HCT116 (cell line): ENCODE data around the gene ANO3. TPM values are rescaled to one million over a fixed set of nuclear protein-coding genes. Genes with fewer than 3 reads are reported as not detected.

Experiments
- ATAC-seq: fragments of 200-7000 bp; cut with Tn5 transposase; 2 replicates; pipeline ENCODE4 v1.9.1; 2020; ENCODE audit warnings: mild to moderate bottlenecking, moderate library complexity
- BruUV-seq: library from RNA; stranded (reverse); fragments of 400-500 nt; replicated peaks from 2 replicates; lab custom pipeline; 2021; lab: Mats Ljungman, UMichigan
- CTCF ChIA-PET: fragments of 300-600 bp; sonication (Branson Sonifier 250); formaldehyde crosslinking; loops from one replicate; lab custom pipeline; 2021; ENCODE audit warnings: antibody characterized with exemption; lab: Charles Lee
- POLR2A ChIA-PET: fragments of 300-600, 350-600 bp; sonication (Branson Sonifier 250); formaldehyde crosslinking; loops from one replicate; lab custom pipeline; 2021; ENCODE audit warnings: antibody characterized with exemption; lab: Charles Lee
- RAD21 ChIA-PET, 2 experiments: fragments of 300-600 bp; sonication (Branson Sonifier 250); formaldehyde crosslinking; loops; one replicate each; lab custom pipeline; 2023; ENCODE audit warnings: low total read pairs in 2 of 2; ENCODE audit not compliant: uncharacterized antibody in 2 of 2, unreplicated experiment in 2 of 2, low non-redundant PET in 1 of 2; lab: Charles Lee
- DNase-seq: peaks from one replicate; pipeline ENCODE4 v3.0.0-alpha.2; 2010; ENCODE audit warnings: low read depth, low spot score
- H2AFZ ChIP-seq: fragments of 200-600 bp; shearing (Covaris generic), sonication (generic); 2 replicates; pipeline ENCODE4 v1.6.1; 2017; ENCODE audit warnings: low read depth, mixed run types, mixed read lengths, antibody characterized with exemption, low read length; ENCODE audit not compliant: poor library complexity, severe bottlenecking
- H3K27ac ChIP-seq: 2 replicates; pipeline ENCODE4 v1.5.1; 2012; ENCODE audit warnings: low read depth, low read length
- H3K27me3 ChIP-seq: fragments of 200-600 bp; sonication (generic); 2 replicates; pipeline ENCODE4 v1.6.1; 2016; ENCODE audit warnings: mixed run types, low read length, mixed read lengths; ENCODE audit not compliant: insufficient read depth
- H3K36me3 ChIP-seq, 2 experiments: fragments of 200-500 bp in 1 of 2; fragments of 200-600 bp in 1 of 2; sonication (Bioruptor generic) in 1 of 2; sonication (generic) in 1 of 2; 2 replicates each; pipeline versions ENCODE4 v1.5.1 to v1.6.1; 2014 to 2016; ENCODE audit warnings: low read length in 2 of 2, inconsistent platforms in 1 of 2, mixed read lengths in 1 of 2, mixed run types in 1 of 2; ENCODE audit not compliant: insufficient read depth in 2 of 2, control insufficient read depth in 1 of 2
- H3K4me1 ChIP-seq, 2 experiments: fragments of 200-600 bp in 1 of 2; sonication (generic) in 1 of 2; 2 replicates each; pipeline versions ENCODE4 v1.5.1 to v1.6.1; 2012 to 2017; ENCODE audit warnings: low read length in 2 of 2, inconsistent platforms in 1 of 2, mild to moderate bottlenecking in 1 of 2, mixed read lengths in 1 of 2, mixed run types in 1 of 2, moderate library complexity in 1 of 2; ENCODE audit not compliant: insufficient read depth in 2 of 2, control insufficient read depth in 1 of 2
- H3K4me2 ChIP-seq: fragments of 200-600 bp; sonication (generic); 2 replicates; pipeline ENCODE4 v1.6.1; 2017; ENCODE audit warnings: mixed run types, low read length, mixed read lengths
- H3K4me3 ChIP-seq, 2 experiments: fragments of 200-600 bp in 1 of 2; sonication (generic) in 1 of 2; replicated peaks in 1 of 2; 2 replicates each; pipeline ENCODE4 v1.5.1; 2011 to 2016; ENCODE audit warnings: low read length in 2 of 2, control low read depth in 1 of 2, low read depth in 1 of 2, mild to moderate bottlenecking in 1 of 2, mixed read lengths in 1 of 2, mixed run types in 1 of 2
- H3K79me2 ChIP-seq: fragments of 200-600 bp; sonication (generic); 2 replicates; pipeline ENCODE4 v1.6.1; 2017; ENCODE audit warnings: mild to moderate bottlenecking, mixed run types, low read length, moderate library complexity, mixed read lengths; ENCODE audit not compliant: insufficient read depth
- H3K9ac ChIP-seq: fragments of 200-600 bp; sonication (generic); 2 replicates; pipeline ENCODE4 v1.6.1; 2016; ENCODE audit warnings: low read length, mixed read lengths
- H3K9me2 ChIP-seq: fragments of 200-600 bp; sonication (generic), shearing (Covaris generic); 2 replicates; pipeline ENCODE4 v1.6.1; 2017; ENCODE audit warnings: mixed run types, mild to moderate bottlenecking, moderate library complexity; ENCODE audit not compliant: insufficient read depth
- H3K9me3 ChIP-seq, 2 experiments: fragments of 200-500 bp in 1 of 2; fragments of 200-600 bp in 1 of 2; sonication (Bioruptor generic) in 1 of 2; sonication (generic) in 1 of 2; 2 replicates each; pipeline ENCODE4 v1.6.1; 2014 to 2017; ENCODE audit warnings: low read length in 2 of 2, mixed read lengths in 2 of 2, inconsistent platforms in 1 of 2, low read depth in 1 of 2, mild to moderate bottlenecking in 1 of 2, mixed run types in 1 of 2, moderate library complexity in 1 of 2; ENCODE audit not compliant: control insufficient read depth in 1 of 2, insufficient read depth in 1 of 2
- H4K20me1 ChIP-seq: fragments of 200-600 bp; sonication (generic), shearing (Covaris generic); 2 replicates; pipeline ENCODE4 v1.6.1; 2017; ENCODE audit warnings: mixed run types, mild to moderate bottlenecking, moderate library complexity; ENCODE audit not compliant: insufficient read depth
- CBX3 ChIP-seq: IDR thresholded peaks from 2 replicates; pipeline ENCODE4 v1.6.1; 2012; ENCODE audit warnings: low read depth
- ELF1 ChIP-seq: IDR thresholded peaks from 2 replicates; pipeline ENCODE4 v1.6.1; 2012; ENCODE audit warnings: low read depth, borderline replicate concordance
- EZH2 ChIP-seq: fragments of 200-600 bp; sonication (generic); IDR thresholded peaks from 2 replicates; pipeline ENCODE4 v1.6.1; 2017; ENCODE audit warnings: antibody characterized with exemption, mixed run types
- EZH2phosphoT487 ChIP-seq: fragments of 200-600 bp; IDR thresholded peaks from 2 replicates; pipeline ENCODE4 v1.6.1; 2018; ENCODE audit warnings: antibody characterized with exemption, borderline replicate concordance
- FOSL1 ChIP-seq: IDR thresholded peaks from 2 replicates; pipeline ENCODE4 v1.6.1; 2012; ENCODE audit warnings: low read depth
- JUND ChIP-seq: IDR thresholded peaks from 2 replicates; pipeline ENCODE4 v1.6.1; 2012
- POLR2AphosphoS5 ChIP-seq: IDR thresholded peaks from 2 replicates; pipeline ENCODE4 v1.6.1; 2011; ENCODE audit warnings: mild to moderate bottlenecking, low read depth, low read length, moderate library complexity
- SIN3A ChIP-seq: IDR thresholded peaks from 2 replicates; pipeline ENCODE4 v1.6.1; 2012; ENCODE audit warnings: low read depth
- SP1 ChIP-seq: IDR thresholded peaks from 2 replicates; pipeline ENCODE4 v1.6.1; 2012; ENCODE audit warnings: low read depth
- ZFX ChIP-seq: fragments of 450-650 bp; IDR thresholded peaks from 2 replicates; pipeline ENCODE4 v1.6.1; 2017
- intact Hi-C: fragments of 100-400 bp; cut with micrococcal nuclease; formaldehyde crosslinking; loops from 2 replicates; pipeline ENCODE4 v1.10.0; 2022
- total RNA-seq: library from RNA; stranded (reverse); gene quantifications from one replicate; pipeline ENCODE4 v1.2.1, GENCODE V29; 2021; ENCODE audit not compliant: unreplicated experiment
- TF ChIP-seq, protein P1 (sequence below): IDR thresholded peaks from 2 replicates; pipeline ENCODE4 v1.6.1; 2011; ENCODE audit warnings: mild to moderate bottlenecking, low read length, moderate library complexity; ENCODE audit not compliant: insufficient replicate concordance; ENCODE audit errors: extremely low read depth
- TF ChIP-seq, protein P2 (sequence below): IDR thresholded peaks from 2 replicates; pipeline ENCODE4 v1.6.1; 2012; ENCODE audit warnings: low read depth
- TF ChIP-seq, protein P3 (sequence below), 3 experiments: fragments of 200-600 bp in 1 of 3; sonication (generic) in 1 of 3; IDR thresholded peaks in 2 of 3; conservative IDR thresholded peaks in 1 of 3; 2 replicates each; pipeline ENCODE4 v1.5.1; 2012 to 2017; ENCODE audit warnings: low read depth in 2 of 3, low read length in 2 of 3, antibody characterized with exemption in 1 of 3, borderline replicate concordance in 1 of 3, control low read depth in 1 of 3, mild to moderate bottlenecking in 1 of 3, mixed read lengths in 1 of 3, mixed run types in 1 of 3, moderate library complexity in 1 of 3; ENCODE audit not compliant: insufficient read depth in 1 of 3
- TF ChIP-seq, protein P4 (sequence below): IDR thresholded peaks from 2 replicates; pipeline ENCODE4 v1.6.1; 2012

The ANO3 gene
- total RNA-seq, 1 experiment from 2014 or later, result not detected

DNA sequence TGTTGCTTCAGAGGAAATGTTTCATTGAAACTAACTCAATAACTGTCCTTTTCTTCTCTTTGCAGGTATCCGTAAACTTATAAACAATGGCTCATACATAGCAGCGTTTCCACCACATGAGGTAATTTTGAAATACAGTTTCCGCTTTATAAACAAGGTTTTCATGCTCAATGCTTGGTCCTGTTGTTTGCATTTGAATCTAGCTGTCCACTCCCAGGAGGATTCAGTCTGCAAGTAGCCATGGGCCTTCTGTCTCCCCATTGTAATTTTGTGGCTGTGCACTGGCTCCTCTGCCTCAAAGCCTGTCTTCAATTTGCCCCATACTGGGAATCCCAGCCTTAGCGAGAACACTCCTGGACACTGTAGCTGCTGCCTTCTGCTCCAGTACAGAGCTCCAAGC lies 205.4 kb downstream of the ANO3 start:
- Histone ChIP-seq H3K4me2 (no peak overlapping the region), H3K27me3 (no peaks in the 10 kb centered on the region), H3K27ac (no peak overlapping the region), H2AFZ (no peak overlapping the region), H3K4me1 (no peaks in the 10 kb centered on the region), H3K4me3 (no peak overlapping the region), H3K79me2 (no peaks in the 10 kb centered on the region), H4K20me1 (no peaks in the 10 kb centered on the region), H3K9me2 (no peaks in the 10 kb centered on the region), H3K36me3 (no peaks in the 10 kb centered on the region), H3K9me3 (peaks cover 3 to 4% of the 10 kb centered on the region in 2 experiments; a peak in 2 of 4 replicates), H3K9ac (no peak overlapping the region)
- TF ChIP-seq ZFX (no peak), POLR2AphosphoS5 (no peak)
- ATAC-seq (no peak), DNase-seq (no peak)
- BruUV-seq, result no TSS peak
- RAD21 ChIA-PET, result no interaction called here
- POLR2A ChIA-PET, result no interaction called here
- CTCF ChIA-PET, result no interaction called here
- intact Hi-C loops, result no loop called here

DNA sequence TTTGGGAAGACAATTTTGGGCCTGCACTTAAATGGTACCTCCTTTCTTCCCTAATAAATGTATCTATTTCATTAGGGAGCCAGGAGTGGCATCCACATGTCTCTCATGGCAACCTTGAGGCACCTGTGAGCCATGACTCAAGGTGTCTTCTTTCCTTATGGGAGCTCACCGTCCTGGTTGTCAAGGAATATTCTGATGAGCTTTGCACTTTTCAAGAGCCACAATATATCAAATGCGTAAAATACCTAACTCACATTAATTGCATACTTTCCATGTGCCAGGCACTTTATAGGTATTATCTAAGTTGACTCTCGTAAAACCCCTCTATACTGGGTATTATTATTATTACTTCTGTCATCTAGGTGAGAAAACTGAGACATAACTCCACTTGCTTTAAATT lies 207.6 kb downstream of the ANO3 start:
- no peaks in the 10 kb centered on the region for H3K9me2 ChIP-seq
- no peak overlapping the region for H2AFZ ChIP-seq
- intact Hi-C loops, result no loop called here
- no peaks in the 10 kb centered on the region for H3K36me3 ChIP-seq
- ChIA-PET POLR2A (no interaction called here), RAD21 (no interaction called here), CTCF (no interaction called here)
- peaks cover 0 to 3% of the 10 kb centered on the region in 2 experiments; a peak in 1 of 4 replicates for H3K9me3 ChIP-seq
- ATAC-seq (no peak), DNase-seq (no peak)
- no peak overlapping the region for H3K27ac ChIP-seq
- H4K20me1 ChIP-seq, result no peaks in the 10 kb centered on the region
- H3K27me3 ChIP-seq, result no peaks in the 10 kb centered on the region
- no peak overlapping the region for H3K9ac ChIP-seq
- H3K79me2 ChIP-seq, result no peaks in the 10 kb centered on the region
- H3K4me1 ChIP-seq, result no peaks in the 10 kb centered on the region
- BruUV-seq, result no TSS peak
- H3K4me2 ChIP-seq, result no peak overlapping the region
- H3K4me3 ChIP-seq, result no peak overlapping the region
- no peak for TF ChIP-seq EZH2phosphoT487
- TF ChIP-seq JUND, result no peak
- TF ChIP-seq, protein P1, sequence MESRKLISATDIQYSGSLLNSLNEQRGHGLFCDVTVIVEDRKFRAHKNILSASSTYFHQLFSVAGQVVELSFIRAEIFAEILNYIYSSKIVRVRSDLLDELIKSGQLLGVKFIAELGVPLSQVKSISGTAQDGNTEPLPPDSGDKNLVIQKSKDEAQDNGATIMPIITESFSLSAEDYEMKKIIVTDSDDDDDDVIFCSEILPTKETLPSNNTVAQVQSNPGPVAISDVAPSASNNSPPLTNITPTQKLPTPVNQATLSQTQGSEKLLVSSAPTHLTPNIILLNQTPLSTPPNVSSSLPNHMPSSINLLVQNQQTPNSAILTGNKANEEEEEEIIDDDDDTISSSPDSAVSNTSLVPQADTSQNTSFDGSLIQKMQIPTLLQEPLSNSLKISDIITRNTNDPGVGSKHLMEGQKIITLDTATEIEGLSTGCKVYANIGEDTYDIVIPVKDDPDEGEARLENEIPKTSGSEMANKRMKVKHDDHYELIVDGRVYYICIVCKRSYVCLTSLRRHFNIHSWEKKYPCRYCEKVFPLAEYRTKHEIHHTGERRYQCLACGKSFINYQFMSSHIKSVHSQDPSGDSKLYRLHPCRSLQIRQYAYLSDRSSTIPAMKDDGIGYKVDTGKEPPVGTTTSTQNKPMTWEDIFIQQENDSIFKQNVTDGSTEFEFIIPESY, result no peak
- TF ChIP-seq POLR2AphosphoS5, result no peak
- no peak for TF ChIP-seq SP1
- TF ChIP-seq, protein P2, sequence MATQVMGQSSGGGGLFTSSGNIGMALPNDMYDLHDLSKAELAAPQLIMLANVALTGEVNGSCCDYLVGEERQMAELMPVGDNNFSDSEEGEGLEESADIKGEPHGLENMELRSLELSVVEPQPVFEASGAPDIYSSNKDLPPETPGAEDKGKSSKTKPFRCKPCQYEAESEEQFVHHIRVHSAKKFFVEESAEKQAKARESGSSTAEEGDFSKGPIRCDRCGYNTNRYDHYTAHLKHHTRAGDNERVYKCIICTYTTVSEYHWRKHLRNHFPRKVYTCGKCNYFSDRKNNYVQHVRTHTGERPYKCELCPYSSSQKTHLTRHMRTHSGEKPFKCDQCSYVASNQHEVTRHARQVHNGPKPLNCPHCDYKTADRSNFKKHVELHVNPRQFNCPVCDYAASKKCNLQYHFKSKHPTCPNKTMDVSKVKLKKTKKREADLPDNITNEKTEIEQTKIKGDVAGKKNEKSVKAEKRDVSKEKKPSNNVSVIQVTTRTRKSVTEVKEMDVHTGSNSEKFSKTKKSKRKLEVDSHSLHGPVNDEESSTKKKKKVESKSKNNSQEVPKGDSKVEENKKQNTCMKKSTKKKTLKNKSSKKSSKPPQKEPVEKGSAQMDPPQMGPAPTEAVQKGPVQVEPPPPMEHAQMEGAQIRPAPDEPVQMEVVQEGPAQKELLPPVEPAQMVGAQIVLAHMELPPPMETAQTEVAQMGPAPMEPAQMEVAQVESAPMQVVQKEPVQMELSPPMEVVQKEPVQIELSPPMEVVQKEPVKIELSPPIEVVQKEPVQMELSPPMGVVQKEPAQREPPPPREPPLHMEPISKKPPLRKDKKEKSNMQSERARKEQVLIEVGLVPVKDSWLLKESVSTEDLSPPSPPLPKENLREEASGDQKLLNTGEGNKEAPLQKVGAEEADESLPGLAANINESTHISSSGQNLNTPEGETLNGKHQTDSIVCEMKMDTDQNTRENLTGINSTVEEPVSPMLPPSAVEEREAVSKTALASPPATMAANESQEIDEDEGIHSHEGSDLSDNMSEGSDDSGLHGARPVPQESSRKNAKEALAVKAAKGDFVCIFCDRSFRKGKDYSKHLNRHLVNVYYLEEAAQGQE, result no peak
- TF ChIP-seq, protein P3, sequence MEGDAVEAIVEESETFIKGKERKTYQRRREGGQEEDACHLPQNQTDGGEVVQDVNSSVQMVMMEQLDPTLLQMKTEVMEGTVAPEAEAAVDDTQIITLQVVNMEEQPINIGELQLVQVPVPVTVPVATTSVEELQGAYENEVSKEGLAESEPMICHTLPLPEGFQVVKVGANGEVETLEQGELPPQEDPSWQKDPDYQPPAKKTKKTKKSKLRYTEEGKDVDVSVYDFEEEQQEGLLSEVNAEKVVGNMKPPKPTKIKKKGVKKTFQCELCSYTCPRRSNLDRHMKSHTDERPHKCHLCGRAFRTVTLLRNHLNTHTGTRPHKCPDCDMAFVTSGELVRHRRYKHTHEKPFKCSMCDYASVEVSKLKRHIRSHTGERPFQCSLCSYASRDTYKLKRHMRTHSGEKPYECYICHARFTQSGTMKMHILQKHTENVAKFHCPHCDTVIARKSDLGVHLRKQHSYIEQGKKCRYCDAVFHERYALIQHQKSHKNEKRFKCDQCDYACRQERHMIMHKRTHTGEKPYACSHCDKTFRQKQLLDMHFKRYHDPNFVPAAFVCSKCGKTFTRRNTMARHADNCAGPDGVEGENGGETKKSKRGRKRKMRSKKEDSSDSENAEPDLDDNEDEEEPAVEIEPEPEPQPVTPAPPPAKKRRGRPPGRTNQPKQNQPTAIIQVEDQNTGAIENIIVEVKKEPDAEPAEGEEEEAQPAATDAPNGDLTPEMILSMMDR (IDR thresholded peaks at IDR 0.05 in 2 of 3, conservative IDR thresholded peaks at IDR 0.05 in 1 of 3; ENCODE audit: borderline replicate concordance in 1 of 3, insufficient read depth in 1 of 3, low read depth in 2 of 3, low read length in 2 of 3), result no peak
- no peak for TF ChIP-seq CBX3
- TF ChIP-seq, protein P4, sequence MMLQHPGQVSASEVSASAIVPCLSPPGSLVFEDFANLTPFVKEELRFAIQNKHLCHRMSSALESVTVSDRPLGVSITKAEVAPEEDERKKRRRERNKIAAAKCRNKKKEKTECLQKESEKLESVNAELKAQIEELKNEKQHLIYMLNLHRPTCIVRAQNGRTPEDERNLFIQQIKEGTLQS, result no peak
- TF ChIP-seq FOSL1, result no peak
- TF ChIP-seq SIN3A, result no peak
- TF ChIP-seq EZH2, result no peak
- TF ChIP-seq ELF1, result no peak
